ENCODE results near the gene STEAP3.
A peak's percentile ranks its signal among the peaks of the same experiment; 100 is the strongest.
"Not testable (repeated sequence)": the region's sequence is repeated elsewhere in the genome, so short reads cannot be mapped to it uniquely, and the experiment has no call there.

The STEAP3 gene

DNA sequence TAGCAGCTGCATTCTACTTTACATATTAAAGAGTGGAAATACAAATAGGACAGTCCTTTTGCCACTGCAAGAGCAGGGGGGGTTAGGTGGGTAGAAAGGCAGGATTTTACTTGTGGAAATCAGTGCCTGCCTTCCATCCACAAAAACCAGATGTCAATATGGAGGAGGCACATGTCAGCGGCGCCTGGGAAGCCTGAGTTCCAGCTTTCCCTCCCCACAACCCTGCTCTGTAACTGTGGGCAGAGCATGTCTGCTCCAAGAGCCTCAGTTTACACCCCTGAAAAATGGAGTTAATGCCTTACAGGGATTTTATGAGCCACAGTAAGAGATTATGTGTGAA lies 32.9 kb downstream of the STEAP3 start:
- H3K4me3 Mint-ChIP-seq, result no peak overlapping the region
- no peaks in the 10 kb centered on the region for H3K36me3 Mint-ChIP-seq

DNA sequence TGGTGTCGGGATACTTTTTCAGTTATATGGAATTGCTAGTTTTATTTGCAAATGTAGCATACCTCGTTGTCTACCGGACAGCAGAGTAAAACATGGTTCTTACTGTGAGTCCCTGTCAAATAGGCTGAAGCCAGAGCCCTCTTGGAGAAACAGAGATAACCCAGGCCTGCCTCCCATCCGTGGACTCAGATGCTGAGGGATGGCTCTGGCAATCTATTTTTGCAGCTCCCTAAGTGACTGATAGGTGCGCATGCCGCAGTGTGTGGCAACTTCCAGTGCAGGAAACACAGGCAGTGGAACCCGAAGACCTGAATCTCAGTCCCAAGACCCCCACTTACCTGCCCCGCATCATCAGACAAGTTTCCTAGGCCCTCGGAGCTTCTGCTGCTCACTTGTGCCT lies 33.6 kb downstream of the STEAP3 start:
- H3K36me3 Mint-ChIP-seq, result no peaks in the 10 kb centered on the region
- H3K27me3 Mint-ChIP-seq, result no peaks in the 10 kb centered on the region
- H3K9me3 Mint-ChIP-seq, result no peaks in the 10 kb centered on the region
- H3K4me1 Mint-ChIP-seq, result no peaks in the 10 kb centered on the region
- no peak overlapping the region for H3K4me3 Mint-ChIP-seq
- H3K27ac Mint-ChIP-seq, result no peak overlapping the region

More for the DNA sequence above, 32.9 kb downstream of the STEAP3 start:
- Mint-ChIP-seq H3K27me3 (no peaks in the 10 kb centered on the region), H3K27ac (no peak overlapping the region), H3K4me1 (no peaks in the 10 kb centered on the region), H3K9me3 (no peaks in the 10 kb centered on the region)

DNA sequence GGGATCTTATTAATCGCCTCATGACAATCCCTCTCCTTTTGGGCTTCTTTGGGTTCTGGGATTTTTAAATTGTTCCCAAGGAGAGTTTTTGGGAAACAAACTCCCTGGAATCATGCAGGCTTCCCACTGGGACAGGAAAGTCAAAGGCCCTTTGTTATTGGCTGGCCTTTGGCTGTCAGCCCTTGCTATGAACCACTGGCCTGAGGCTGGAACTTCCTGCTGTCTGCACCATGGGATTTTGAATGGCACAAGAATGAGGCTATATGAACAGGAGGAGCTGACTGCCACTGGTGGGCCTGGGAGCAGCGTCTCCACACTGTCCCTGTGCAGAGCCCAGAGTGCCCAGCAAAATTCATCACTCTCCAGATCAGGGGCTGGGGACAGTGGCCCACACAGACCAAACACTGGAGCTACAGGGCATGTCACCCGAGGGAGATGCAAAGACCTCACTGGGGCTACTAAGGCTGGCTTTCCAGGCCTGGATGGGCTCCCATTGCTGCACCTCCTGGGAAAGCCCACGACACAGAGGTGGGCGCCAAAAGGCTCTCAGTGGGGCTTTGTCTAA lies 35.7 kb downstream of the STEAP3 start:
- H3K4me1 Mint-ChIP-seq, result no peaks in the 10 kb centered on the region
- no peaks in the 10 kb centered on the region for H3K9me3 Mint-ChIP-seq
- peaks cover 2% of the 10 kb centered on the region for H3K27me3 Mint-ChIP-seq
- no peak overlapping the region for H3K27ac Mint-ChIP-seq
- H3K4me3 Mint-ChIP-seq, result no peak overlapping the region
- H3K36me3 Mint-ChIP-seq, result no peaks in the 10 kb centered on the region

GRCh38 chr2:119260646-119261492 lies 37.2 kb downstream of the STEAP3 start:
- H3K4me1 Mint-ChIP-seq, result no peaks in the 10 kb centered on the region
- no peaks in the 10 kb centered on the region for H3K36me3 Mint-ChIP-seq
- H3K27ac Mint-ChIP-seq, result no peak overlapping the region
- H3K27me3 Mint-ChIP-seq, result peaks cover 4% of the 10 kb centered on the region
- no peak overlapping the region for H3K4me3 Mint-ChIP-seq
- H3K9me3 Mint-ChIP-seq, result no peaks in the 10 kb centered on the region

- no peaks in the 10 kb centered on the region for H3K36me3 Mint-ChIP-seq
- H3K27ac Mint-ChIP-seq, result no peak overlapping the region
- no peak overlapping the region for H3K4me3 Mint-ChIP-seq
- H3K27me3 Mint-ChIP-seq, result peaks cover 4% of the 10 kb centered on the region
- no peaks in the 10 kb centered on the region for H3K4me1 Mint-ChIP-seq
- H3K9me3 Mint-ChIP-seq, result no peaks in the 10 kb centered on the region
Measured at GRCh38 chr2:119261493-119262225, 38.0 kb downstream of the STEAP3 start.

- Mint-ChIP-seq H3K27me3 (peaks cover 4% of the 10 kb centered on the region), H3K36me3 (no peaks in the 10 kb centered on the region), H3K27ac (no peak overlapping the region), H3K4me1 (no peaks in the 10 kb centered on the region), H3K9me3 (no peaks in the 10 kb centered on the region), H3K4me3 (no peak overlapping the region)
Measured at GRCh38 chr2:119263025-119263424, 39.4 kb downstream of the STEAP3 start.

- H3K4me1 Mint-ChIP-seq, result no peaks in the 10 kb centered on the region
- H3K36me3 Mint-ChIP-seq, result no peaks in the 10 kb centered on the region
- no peak overlapping the region for H3K4me3 Mint-ChIP-seq
- H3K9me3 Mint-ChIP-seq, result no peaks in the 10 kb centered on the region
- no peak overlapping the region for H3K27ac Mint-ChIP-seq
- peaks cover 4% of the 10 kb centered on the region for H3K27me3 Mint-ChIP-seq
Measured at GRCh38 chr2:119263656-119264055, 40.0 kb downstream of the STEAP3 start.

GRCh38 chr2:119264781-119265692 lies 41.4 kb downstream of the STEAP3 start:
- Mint-ChIP-seq H3K4me3 (no peak overlapping the region), H3K36me3 (peaks cover 2% of the 10 kb centered on the region), H3K27ac (no peak overlapping the region), H3K9me3 (no peaks in the 10 kb centered on the region), H3K27me3 (peaks cover 4% of the 10 kb centered on the region), H3K4me1 (no peaks in the 10 kb centered on the region)

DNA sequence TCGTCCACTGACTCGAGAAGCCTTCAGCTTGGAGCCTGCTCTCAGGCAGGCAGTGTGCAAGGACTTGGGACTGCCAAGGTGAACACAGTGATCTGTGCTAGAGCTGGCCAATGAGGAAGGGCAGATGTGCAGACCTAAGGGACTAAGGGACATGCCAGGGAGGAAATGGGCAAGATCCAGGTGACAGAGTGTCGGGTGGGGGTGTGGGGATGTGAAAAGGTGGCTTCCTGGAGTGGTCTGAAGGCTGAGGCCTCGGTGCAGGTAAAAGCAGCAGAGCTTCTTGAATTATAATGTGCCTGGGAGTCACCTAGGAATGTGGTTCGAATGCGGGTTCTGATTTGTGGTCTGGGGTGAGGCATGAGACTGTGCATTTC lies 42.0 kb downstream of the STEAP3 start:
- no peak overlapping the region for H3K27ac Mint-ChIP-seq
- H3K9me3 Mint-ChIP-seq, result no peaks in the 10 kb centered on the region
- no peak overlapping the region for H3K4me3 Mint-ChIP-seq
- H3K36me3 Mint-ChIP-seq, result peaks cover 2% of the 10 kb centered on the region
- no peaks in the 10 kb centered on the region for H3K4me1 Mint-ChIP-seq
- peaks cover 4% of the 10 kb centered on the region for H3K27me3 Mint-ChIP-seq

- H3K36me3 Mint-ChIP-seq, result peaks cover 2% of the 10 kb centered on the region
- no peak overlapping the region for H3K4me3 Mint-ChIP-seq
- H3K9me3 Mint-ChIP-seq, result no peaks in the 10 kb centered on the region
- H3K27ac Mint-ChIP-seq, result no peak overlapping the region
- peaks cover 4% of the 10 kb centered on the region for H3K27me3 Mint-ChIP-seq
- no peaks in the 10 kb centered on the region for H3K4me1 Mint-ChIP-seq
Measured at GRCh38 chr2:119266091-119266589, 42.5 kb downstream of the STEAP3 start.

DNA sequence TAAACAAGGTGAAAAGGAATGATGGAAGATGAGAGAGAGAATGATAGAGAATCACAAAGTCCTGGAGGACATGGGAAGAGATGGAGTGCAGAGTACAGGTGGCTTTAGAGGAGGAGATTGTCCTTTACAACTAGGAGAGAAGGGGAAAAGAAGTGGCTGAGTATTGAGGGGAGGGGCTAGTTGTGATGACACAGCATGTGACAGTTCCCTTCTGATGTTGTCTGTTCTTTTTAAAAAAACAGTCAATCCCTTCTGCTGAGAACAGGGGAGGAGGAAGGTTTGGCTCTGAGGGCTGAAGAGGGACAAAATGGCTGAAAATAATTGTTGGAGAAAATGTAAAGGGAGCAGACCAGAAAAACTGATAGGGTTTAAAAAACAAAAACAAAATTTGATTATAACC lies 44.0 kb downstream of the STEAP3 start:
- H3K4me3 Mint-ChIP-seq, result no peak overlapping the region
- H3K36me3 Mint-ChIP-seq, result peaks cover 2% of the 10 kb centered on the region
- H3K27ac Mint-ChIP-seq, result no peak overlapping the region
- no peaks in the 10 kb centered on the region for H3K4me1 Mint-ChIP-seq
- no peaks in the 10 kb centered on the region for H3K9me3 Mint-ChIP-seq
- peaks cover 4% of the 10 kb centered on the region for H3K27me3 Mint-ChIP-seq

GRCh38 chr2:119276864-119277263 lies 53.2 kb downstream of the STEAP3 start:
- H3K4me3 Mint-ChIP-seq, result no peak overlapping the region
- H3K9me3 Mint-ChIP-seq, result no peaks in the 10 kb centered on the region
- no peaks in the 10 kb centered on the region for H3K27me3 Mint-ChIP-seq
- no peaks in the 10 kb centered on the region for H3K36me3 Mint-ChIP-seq
- no peaks in the 10 kb centered on the region for H3K4me1 Mint-ChIP-seq
- H3K27ac Mint-ChIP-seq, result no peak overlapping the region

GRCh38 chr2:119278385-119278784 lies 54.8 kb downstream of the STEAP3 start:
- not testable (repeated sequence) for H3K27me3 Mint-ChIP-seq, H3K9me3 Mint-ChIP-seq, H3K36me3 Mint-ChIP-seq, H3K4me1 Mint-ChIP-seq, H3K4me3 Mint-ChIP-seq
- H3K27ac Mint-ChIP-seq, result peak overlapping the region; percentile 11

DNA sequence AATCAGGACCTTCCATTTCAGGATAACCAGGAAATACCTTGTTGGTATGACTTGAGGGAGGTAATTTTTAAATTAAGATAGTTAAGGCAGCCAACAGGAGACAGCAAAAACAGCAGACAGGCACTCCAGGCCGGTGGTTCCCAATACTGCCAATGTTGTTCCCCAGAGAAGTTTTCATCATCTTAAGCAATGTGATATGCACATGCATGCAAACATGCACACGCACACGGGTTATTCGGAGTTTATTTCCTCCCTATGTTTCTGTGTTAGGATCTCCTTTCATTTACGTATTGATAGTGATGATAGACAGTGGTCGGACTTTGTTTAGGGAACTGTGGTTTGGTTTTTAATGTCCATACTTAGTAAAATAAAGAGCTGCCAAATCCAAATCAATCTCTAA lies 55.3 kb downstream of the STEAP3 start:
- Mint-ChIP-seq H3K4me1 (no peaks in the 10 kb centered on the region), H3K27ac (no peak overlapping the region)

GRCh38 chr2:119279666-119280065 lies 56.0 kb downstream of the STEAP3 start:
- Mint-ChIP-seq H3K27me3 (no peaks in the 10 kb centered on the region), H3K9me3 (no peaks in the 10 kb centered on the region), H3K4me1 (no peaks in the 10 kb centered on the region), H3K36me3 (no peaks in the 10 kb centered on the region), H3K27ac (no peak overlapping the region), H3K4me3 (no peak overlapping the region)

More for the DNA sequence above, 55.3 kb downstream of the STEAP3 start:
- Mint-ChIP-seq H3K9me3 (no peaks in the 10 kb centered on the region), H3K4me3 (no peak overlapping the region), H3K27me3 (no peaks in the 10 kb centered on the region), H3K36me3 (no peaks in the 10 kb centered on the region)
